GM11168 (cell line): Measurements from ENCODE around the gene BMP8B.

Source experiments
- in situ Hi-C: fragments of 300-500 bp; cut with MboI; formaldehyde crosslinking; loops from one replicate; pipeline ENCODE4 v1.12.0; 2022; ENCODE audit warnings: low sequenced_read_pairs; ENCODE audit not compliant: unreplicated experiment

Gene BMP8B

DNA sequence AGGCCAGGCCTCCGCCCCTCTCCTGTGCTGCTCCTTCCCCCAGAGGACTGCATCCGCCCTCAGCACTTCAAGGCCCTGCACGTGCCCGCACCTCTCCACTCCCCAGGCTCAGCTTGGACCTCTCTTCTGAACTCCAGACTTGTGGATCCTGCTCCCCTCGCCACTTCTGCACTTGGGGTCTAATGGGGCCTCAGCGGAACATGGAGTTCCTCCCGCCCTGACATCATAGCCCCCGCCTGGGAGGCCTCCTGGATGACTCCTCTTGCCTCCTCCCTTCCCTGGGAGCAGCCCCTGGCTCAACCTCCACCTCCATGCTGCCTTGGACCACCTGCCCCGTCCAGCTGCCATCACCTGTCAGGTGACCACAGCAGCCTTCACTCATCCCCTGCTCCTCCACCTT, 27.6 kb downstream of the BMP8B start:
- in situ Hi-C loops = no loop called here

DNA sequence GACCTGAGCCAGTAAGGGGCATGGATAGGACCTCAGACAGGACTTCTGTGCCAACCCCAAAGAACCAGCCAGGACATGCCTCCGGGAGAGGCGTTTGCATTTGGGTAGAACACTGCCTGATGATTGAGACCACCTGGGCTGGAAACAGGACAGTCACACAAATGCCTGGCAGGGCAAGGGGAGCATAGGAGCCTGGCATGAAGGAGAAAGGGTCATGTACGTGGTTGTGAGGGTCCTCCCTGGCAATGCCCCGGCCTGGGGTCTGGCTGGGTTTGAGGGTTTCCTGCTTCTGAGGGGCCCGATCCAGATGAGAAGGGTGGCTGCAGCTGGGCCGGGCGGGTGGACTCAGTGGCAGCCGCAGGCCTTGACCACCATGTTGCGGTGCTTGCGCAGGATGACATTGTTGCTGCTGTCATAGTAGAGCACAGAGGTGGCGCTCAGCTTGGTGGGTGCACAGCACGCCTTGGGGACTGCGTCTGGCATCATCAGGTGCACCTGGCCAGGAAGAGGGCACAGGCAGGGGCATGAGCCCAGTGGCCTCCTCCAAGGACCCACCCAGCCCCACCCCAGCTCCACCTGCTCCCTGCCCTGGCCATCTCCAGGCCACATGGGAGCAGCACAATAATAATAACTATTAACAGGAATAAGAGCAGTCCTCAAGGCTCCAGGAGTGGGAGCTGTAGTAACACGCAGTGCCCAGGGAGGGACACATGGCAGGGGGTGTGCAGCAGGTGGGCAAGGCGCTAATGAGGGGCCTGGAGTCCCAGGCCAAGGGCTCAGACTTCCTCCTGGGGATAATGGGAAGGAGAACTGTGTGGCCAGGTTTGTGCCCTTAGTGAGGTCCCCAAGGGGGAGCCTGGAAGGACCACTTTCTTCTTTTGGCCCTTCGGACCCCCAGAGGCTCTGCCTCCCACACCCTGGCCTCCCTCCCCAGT, 28.3 kb downstream of the BMP8B start:
- in situ Hi-C loops = no loop called here

- in situ Hi-C loops = no loop called here
Measured at GRCh38 chr1:39759436-39759726, 29.3 kb downstream of the BMP8B start.

GRCh38 chr1:39758556-39759435, 29.9 kb downstream of the BMP8B start:
- in situ Hi-C loops = no loop called here

DNA sequence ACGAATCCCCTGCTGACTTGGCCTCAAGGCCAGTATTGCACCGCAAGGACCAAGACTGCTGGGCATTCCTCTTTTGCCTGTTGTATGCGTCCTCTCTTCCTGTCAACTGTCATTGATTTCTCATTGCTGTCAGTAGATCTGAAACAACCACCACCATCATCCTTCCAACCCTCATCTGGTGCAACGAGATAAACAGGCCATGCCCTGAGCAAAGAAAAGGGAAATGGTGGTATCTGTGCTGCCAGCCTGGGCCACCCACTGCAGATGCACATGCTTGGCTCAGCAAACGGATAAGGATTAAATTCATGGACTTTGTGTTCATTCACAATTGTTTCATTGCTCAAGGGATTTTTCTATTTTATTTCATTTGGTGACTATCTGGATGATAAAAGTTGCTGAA, 31.2 kb downstream of the BMP8B start:
- in situ Hi-C loops = no loop called here

GRCh38 chr1:39755965-39756659, 32.6 kb downstream of the BMP8B start:
- in situ Hi-C loops = no loop called here

GRCh38 chr1:39754906-39755504, 33.7 kb downstream of the BMP8B start:
- in situ Hi-C loops = no loop called here

DNA sequence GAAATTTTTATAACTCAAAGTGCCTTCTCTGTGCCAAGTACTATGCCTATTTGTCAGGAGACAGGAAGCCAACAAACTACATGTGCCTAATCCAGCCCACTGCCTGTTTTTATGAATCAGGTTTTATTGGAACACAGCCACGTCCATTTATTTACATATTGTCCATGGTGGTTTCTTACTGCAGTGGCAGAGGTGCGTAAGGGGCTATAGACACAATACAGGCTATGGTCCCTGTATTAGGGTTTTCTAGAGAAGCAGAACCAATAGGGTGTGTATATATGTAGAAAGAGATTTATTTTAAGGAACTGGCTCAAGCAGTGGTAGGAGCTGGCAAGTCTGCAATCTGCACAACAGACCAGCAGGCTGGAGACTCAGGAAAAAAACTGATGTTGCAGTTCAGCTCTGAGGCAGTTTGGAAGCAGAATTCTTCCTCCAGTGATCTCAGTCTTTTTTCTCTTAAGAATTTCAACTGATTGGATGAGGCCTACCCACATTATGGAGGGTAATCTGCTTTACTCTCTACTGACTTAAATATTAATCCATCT, 34.6 kb downstream of the BMP8B start:
- in situ Hi-C loops = no loop called here

- in situ Hi-C loops = no loop called here
Measured at GRCh38 chr1:39753132-39754025, 35.3 kb downstream of the BMP8B start.

DNA sequence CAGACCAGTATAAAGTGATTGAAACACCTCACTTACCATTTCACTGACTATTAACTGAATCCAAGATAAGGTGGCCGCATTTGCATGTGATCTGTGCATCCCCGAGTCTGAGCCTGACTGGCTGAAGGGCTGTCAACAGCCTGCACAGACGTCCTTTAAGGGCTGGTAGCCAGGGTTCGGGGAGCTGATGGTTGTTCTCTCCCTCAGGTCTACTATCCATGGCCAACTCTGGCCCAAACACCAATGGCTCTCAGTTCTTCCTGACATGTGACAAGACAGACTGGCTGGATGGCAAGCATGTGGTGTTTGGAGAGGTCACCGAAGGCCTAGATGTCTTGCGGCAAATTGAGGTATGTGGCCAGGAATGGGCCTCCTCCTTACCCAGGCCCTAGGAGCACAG, 36.0 kb downstream of the BMP8B start:
- in situ Hi-C loops = no loop called here

- in situ Hi-C loops = no loop called here
Measured at GRCh38 chr1:39751595-39751994, 37.1 kb downstream of the BMP8B start.

- in situ Hi-C loops = no loop called here
Measured at GRCh38 chr1:39745016-39745670, 43.5 kb downstream of the BMP8B start.

DNA sequence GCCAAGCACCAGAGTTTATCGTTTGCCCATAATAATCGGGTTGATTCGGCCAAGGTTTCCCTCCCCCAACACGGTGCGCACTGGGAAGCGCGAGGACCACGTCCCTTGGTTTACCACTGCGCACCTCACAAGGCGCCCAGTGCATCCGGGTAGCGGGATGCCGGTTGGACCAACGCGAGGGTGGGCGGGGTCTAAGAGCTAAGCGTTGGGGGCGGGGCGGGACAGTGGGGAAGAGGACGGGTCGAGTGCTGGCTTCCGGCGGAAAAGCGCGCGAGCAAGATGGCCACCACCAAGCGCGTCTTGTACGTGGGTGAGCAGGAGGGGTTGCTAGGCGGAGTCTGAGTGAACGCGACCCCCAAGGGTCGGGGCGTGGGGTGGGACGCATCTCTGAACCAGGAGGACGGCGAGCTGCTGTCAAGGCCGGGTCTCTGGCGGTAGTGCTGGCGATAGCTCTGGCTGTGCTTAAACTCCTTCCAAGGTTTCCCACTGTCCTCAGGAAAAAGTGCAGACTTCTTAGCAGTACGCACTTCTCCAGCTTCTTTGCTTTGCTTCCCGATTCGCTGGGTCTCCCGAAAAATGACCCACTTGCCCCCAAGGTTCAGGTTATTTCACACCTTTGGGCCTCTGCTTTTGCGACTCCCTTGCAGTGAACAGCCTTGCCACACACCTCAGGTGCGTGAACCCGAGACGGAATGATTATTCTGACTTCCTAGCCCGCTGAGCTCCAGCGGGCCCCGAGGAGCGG, 49.9 kb downstream of the BMP8B start, which contains the start of gene PPIE:
TSS of gene PPIE (plus strand) at position 261 of the 745 bp plus-strand sequence. CDS start at position 280, 19 bp downstream.
- in situ Hi-C loops = no loop called here

- in situ Hi-C loops = no loop called here
Measured at GRCh38 chr1:39737546-39738169, 51.0 kb downstream of the BMP8B start.

- in situ Hi-C loops = no loop called here
Measured at GRCh38 chr1:39735731-39736130, 52.9 kb downstream of the BMP8B start.

GRCh38 chr1:39733161-39733560, 55.5 kb downstream of the BMP8B start:
- in situ Hi-C loops = no loop called here

DNA sequence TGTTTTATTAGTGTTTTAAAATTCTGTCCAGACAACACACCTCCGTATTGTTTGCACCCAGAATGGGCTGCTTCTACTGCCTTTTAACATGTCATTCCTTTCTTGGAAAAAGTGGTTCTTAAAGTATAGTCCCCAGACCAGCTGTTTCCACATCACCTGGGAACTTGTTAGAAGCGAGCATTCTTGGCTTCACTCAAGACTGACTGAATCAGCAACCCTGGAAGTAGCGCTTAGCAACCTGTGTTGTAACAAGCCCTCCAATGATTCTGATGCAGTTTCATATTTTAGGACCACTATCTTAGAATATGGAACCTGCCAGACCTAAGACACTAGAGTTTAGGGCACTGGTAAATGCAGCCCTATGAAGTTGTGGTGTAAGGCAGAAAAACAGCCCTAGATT, 55.9 kb downstream of the BMP8B start:
- in situ Hi-C loops = no loop called here
